GM19324 (cell line): ENCODE data around the gene KCNN3.
"Not testable (repeated sequence)": the region's sequence is repeated elsewhere in the genome, so short reads cannot be mapped to it uniquely, and the experiment has no call there.

Experiments used
- ATAC-seq: cut with Tn5 transposase; IDR thresholded peaks from one replicate; pipeline ENCODE4 v1.9.1; 2021; ENCODE audit warnings: mild to moderate bottlenecking, moderate library complexity; ENCODE audit not compliant: unreplicated experiment, low FRiP score

Gene KCNN3

DNA sequence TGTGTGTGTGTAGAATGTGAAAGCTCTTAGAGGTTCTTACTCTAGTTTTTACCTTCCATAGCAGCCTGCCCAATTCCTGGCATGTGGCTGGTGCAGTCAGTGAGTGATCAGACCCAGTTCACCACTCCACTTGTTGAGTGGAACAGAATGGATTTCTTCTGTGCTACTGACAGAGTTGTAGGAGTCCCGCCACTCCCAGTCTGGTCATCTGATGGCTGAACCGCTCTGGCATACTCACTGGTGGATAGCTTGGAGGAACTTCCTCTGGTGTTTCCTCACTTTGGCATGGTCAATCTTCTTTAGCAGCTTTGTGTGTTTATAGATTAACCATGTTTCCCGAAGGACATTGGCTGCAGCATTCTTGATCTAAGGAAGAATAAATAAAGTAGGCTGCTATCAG, 155.4 kb downstream of the KCNN3 start:
- no peak for ATAC-seq

DNA sequence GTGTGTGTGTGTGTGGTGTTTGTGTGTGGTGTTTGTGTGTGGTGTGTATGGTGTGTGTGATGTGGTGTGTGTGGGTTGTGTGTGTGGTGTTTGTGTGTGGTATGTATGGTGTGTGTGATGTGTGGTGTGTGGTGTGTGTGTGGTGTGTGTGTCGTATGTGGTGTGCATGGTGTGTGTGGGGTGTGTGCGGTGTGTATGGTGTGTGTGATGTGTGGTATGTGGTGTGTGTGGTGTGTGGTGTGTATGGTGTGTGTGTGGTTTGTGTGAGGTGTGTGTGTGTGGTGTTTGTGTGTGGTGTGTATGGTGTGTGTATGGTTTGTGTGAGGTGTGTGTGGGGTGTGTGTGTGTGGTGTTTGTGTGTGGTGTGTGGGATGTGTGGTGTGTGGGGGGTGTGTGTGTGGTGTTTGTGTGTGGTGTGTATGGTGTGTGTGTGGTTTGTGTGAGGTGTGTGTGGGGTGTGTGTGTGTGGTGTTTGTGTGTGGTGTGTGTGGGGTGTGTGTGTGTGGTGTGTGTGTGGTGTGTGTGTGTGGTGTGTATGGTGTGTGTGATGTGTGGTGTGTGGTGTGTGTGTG, 155.9 kb downstream of the KCNN3 start:
- no peak for ATAC-seq

DNA sequence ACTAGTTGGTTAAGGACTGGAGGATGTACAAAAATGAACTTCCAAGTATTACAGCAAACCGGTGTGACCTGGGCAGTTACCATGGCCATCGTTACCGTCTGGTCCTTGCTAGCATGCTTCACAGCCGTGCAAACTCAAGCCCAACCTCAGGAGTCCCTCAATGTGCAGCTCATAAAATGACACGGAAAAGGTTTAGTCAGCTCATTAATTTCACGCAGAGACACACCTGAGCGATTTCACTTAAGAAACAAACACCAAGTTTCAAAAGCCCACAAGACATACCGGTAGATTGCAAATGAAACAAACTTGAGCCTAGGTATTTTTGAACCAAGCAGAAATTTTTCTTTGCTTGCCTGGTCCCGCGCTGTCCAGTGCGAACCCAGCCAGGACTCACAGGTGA, 157.1 kb downstream of the KCNN3 start:
- no peak for ATAC-seq

DNA sequence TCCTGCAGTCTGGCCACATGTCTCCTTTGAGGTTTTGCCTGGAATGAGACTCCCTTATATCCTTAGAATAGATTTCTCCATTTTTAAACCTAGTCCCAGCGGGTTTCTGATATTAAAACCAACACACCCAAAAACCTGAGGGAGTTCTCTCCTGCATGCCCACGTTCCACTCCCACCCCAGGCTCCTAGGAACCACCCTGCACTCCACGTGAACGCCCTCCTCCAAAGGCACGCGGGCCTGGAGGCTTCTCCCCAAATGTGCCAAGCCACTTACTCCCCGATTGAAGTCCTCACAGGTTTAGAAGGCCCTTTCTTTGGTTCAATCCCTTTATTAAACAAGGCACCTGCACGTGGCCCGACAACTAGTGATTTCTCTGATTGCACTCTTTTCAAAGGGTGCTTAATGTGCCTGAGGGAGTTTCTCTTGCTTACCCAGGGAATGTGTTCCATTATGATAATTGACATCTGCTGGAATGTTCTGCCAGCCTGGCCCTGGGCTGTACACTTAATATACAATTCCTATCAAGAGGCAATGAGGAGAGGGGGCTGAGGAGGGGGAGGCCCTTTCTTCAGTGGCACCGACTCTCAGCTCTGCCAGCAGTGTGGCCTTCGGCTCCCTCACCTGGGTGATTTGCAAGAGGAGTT, 157.8 kb downstream of the KCNN3 start:
- ATAC-seq, result no peak

DNA sequence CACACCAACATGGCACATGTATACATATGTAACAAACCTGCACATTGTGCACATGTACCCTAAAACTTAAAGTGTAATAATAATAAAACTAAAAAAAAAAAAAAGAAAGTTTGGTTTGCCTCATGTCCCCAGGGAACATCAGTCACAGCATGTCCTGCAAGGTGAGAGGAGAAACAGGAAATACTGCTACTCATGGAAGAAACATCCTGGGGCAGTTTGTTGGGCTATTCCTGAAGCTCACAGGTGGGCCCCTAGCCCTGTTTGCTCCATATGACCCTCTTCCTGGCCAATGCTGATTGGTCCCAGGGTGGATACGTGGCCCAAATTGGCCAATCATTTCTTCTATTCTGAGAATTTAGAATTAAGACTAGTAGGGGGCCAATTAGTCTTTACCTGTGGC, 158.7 kb downstream of the KCNN3 start:
- ATAC-seq, result no peak

DNA sequence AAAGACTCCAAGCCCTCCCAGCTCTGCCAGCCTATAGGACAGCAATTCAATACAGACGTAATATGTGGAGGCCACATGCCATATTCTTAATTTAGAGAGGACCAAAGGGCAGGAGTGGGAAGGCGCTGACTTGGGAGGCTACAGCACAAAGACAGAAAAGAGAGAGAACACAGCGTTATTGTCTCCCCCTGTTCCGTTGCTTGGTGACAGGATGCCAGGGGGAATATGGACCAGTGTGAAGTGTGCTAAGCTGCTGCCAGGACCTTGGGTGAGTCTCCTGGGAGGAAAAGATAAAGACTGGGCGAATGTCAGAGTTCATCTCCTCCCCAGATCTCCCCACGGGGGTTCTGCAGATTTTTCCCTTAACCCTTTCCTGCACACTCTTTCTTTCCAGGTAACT, 160.0 kb downstream of the KCNN3 start:
- no peak for ATAC-seq

DNA sequence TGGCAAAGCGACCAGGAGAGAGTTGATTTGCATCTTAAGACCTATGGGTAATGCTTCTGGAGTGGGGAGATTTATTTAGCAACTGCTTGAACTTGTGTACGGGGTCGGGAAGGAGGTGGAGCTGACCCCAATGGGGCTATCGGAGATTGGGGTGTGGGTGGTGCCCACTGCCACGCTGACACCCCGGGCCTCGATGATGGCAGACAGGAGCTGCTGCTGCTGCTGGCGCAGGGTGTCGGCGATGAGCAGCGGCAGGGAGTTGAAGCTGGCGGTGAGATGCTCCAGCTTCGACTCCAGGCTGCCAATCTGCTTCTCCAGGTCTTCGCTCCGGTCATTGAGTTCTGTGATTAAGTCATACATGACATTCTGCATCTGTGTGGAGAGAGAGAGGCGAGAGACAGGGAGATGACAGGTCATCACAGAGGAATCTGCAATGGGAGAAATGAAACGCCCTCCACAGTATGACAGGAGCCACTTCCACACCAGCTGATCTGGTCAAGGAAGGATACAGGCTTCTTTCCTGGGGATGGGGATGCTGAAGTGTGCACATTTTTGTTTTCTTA, 162.1 kb downstream of the KCNN3 start:
- ATAC-seq, result no peak

DNA sequence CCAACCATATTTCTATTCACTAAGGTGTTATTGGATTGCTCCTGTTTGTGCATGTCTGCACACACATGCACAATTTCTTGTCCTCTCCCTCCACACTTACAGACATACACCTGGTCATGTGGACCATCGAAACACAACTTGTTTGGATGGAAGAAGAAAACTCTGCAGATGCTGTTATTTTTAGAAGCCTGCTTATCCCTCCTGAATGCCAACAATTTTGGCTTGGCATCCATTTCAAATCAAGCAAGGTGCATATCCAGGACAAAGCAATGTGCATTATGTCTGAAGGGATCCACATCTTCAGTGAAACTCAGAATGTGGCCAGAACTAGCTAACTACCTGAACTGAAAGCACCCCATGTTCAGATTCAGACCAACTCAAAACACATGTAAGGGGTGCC, 163.2 kb downstream of the KCNN3 start:
- ATAC-seq, result no peak

DNA sequence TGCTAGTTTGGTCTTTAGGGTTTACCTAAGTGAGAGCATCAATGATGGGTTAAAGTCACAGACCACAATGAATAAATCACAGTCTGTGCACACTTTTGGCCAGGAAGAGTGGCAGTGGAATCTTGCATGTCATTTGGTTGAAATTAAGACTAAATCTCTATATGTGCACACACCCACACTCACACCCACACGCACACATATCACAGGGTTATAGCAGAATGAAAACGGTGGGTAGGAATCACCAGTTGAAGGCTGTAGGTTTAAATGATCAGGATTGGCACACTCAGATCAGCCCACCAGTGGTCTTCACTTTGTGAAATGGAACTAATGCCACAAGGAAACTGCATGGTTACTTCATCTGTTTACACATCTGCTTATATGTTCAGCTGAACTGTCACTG, 164.5 kb downstream of the KCNN3 start:
- no peak for ATAC-seq

DNA sequence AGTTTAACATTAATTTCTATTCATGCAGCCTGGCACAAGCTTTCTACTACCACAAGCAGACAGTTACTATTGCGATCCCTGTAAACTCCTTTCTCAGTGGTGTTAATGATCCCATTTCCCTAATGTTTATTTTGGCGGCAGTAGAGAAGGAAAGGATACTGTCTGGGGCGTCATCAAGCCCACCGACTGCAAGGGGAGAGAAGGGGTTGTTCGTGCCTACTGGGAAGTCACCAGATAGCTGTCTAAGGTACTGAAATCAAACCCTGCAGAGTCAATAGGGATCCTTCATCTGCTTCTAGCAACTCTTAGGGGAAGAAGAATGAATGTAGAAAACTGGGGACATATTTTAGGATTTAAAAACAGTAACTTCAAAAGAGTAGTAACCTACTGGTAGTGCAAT, 166.9 kb downstream of the KCNN3 start:
- ATAC-seq, result no peak

DNA sequence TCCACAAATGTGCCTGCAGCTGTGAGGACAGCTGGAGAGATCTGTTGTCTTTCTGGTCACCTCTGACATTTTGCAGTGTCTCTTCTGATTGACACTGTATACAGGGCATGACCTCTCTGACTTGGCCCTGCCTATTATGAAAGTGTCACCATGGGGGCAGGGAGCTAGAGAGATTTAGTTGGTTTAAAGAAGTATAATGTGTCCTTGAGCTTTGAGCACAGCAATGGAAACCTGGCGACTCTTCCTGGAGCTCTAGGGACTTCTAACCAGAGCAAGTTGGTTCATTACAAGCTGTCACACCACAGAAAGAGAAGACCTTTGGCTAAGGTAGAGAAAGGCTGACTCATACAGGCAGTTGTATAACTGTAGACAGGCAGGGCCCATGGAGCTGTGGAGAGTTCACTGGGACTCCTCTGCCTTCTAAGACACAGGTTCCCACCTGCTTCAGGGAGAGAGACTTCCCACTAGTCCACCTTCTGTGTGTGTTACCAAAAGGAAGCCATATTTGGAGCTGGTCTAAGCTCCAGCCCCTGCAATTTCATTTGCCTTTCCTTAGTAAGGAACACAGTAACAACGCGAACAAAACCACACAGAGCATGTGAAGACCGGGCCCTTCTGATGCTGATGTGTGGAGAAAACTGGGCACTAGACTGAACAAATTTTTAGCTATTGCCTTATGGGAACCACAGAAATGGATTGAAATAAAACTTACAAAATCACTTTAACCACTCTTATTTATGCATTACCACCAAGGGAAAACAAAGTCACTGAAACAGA, 171.6 kb downstream of the KCNN3 start:
- no peak for ATAC-seq

DNA sequence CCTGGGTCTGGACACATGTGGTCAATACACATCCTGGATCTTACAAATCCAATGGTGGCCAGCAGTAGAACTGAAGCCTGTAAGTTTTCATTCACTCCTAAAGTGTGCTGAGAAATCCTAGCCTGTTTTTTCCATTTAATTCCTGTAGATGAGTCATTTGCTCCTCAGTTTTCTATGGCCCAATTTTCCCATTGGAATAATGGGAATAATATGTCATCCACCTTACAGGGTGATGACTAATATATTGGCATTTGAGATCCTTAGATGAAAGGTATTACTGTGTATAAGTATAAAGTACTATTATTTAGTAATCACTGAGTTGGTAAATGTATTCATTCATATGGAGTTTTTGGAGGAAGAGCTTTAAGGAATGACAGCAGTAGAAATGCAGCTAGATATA, 172.4 kb downstream of the KCNN3 start:
- no peak for ATAC-seq

DNA sequence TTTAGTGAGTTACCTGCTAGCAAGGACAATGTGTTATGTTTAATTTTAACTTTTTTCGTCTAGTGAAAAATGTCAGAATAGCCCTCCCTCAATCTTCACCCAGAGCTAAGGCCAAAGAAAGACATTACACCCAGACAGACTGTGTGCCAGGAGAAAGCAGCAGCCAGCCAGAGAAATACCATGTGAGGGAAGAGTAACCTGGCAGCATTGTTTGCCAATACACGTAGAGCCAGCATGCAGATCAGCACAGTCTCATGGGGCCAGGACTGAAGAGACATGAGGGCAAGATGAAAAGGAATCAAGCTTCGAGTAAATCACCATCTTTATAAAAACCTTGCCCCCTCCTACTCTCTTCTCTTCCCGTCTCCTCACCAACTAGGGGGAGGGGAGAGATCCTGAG, 173.6 kb downstream of the KCNN3 start:
- no peak for ATAC-seq

DNA sequence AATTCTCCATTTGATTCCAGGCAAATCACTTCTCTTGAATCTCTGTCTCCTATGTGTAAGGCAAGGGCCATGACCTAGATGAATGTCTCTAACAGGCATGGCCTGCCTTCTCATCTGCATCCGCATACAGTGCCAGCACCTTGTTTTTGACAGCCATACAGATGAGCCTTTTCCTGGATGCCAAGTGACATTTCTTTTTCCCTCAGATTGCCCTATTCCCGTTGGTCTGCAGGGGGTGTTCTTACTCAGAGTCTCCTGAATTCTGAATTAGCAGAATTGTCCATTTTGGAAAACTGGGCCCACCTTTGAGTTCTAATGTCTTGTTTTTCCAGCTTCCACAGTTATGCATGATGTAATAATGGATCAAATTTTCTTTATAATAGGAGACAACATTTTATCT, 174.1 kb downstream of the KCNN3 start:
- no peak for ATAC-seq

DNA sequence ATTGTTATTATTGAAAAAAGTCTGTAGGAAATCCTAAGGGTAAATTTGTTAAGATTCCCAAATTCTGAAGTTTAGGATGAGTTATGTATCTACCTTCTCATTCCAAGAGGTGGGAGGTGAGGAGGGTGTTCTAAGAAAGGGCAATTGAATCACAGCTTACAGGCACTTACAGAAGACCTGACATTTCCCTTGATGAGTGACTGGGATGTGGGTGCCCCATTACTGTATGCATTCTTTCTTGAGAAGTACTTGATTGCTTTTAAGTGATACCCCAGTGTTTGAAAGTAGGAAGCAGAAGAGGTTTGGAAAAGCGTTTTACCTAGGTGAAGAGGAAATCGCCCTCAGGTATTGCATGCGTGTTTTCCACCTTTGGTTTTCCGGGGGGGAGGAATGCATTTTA, 175.1 kb downstream of the KCNN3 start:
- ATAC-seq, result no peak

DNA sequence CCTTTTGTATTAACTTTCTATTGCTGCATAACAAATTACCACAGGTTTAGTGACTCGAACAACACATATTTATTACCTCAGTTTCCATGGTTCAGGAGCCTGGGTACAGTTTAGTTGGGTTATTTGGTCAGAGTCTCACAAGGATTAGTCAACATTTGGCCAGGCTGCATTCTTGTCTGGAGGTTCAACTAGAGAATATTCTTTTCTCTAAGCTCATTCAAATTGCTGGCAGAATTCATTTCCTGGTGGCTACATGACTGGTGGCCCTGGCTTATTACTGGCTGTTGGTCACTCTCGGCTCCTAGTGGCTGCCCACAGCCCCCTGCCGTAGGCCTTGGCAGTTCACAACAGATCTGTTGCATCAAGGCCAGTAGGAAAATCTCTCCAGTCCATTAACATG, 181.0 kb downstream of the KCNN3 start:
- ATAC-seq, result no peak

DNA sequence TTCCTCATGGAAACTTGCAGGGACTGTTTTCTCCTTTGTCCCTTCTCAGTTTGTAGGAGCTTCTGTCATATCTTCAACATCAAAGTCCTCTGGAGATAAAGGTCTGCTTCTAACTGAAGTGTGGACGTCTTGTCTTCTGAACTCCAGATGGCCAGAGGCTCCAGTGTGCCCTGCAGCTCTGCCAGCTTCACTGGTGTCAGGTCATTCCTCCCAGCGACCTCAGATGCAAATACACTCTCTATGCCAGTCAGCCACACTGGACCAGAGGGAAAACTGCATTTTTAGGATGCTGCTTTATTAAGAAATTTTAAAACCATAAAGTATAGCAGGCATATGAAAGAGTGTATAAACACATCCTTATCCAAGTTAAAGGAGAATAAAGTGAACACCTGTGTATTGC, 183.6 kb downstream of the KCNN3 start:
- no peak for ATAC-seq

DNA sequence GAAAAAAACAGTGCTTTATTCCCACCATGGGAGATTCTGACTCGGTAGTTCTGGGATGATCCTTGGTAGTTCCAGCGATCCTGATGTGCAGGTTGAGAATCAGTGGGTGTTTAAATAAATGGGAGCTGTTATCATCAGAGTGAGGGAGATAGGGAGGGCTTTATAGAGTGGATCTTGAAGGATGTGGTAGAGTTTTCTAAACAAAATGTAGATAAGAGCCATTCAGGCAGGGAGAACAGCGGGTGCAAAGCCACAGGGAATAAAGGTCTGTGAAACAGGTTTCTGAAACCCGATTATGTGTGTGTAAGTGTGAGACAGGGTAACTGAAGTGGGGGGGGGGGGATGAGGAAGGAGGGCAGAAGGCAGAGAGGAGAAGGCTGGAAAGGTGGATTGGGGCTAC, 186.3 kb downstream of the KCNN3 start:
- ATAC-seq, result no peak

DNA sequence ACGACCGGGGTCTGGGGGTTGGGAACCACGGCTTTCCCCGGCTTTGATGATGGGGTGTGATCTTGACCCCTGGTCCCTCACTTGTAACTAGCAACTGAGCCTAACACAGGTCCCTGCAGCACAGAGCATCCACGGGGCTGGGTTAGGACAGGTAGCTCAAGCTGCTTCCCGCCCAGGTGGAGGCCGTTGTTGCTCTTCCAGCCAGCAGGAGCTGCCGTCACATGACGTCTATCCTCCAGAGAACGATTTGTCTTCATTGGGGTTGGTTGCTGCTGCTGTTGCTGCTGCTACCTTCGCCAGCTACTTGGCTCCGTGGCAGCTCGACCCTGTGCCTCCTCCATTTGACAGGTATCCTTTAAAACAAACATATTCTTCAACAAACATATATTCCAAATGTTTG, 187.8 kb downstream of the KCNN3 start:
- ATAC-seq, result no peak

DNA sequence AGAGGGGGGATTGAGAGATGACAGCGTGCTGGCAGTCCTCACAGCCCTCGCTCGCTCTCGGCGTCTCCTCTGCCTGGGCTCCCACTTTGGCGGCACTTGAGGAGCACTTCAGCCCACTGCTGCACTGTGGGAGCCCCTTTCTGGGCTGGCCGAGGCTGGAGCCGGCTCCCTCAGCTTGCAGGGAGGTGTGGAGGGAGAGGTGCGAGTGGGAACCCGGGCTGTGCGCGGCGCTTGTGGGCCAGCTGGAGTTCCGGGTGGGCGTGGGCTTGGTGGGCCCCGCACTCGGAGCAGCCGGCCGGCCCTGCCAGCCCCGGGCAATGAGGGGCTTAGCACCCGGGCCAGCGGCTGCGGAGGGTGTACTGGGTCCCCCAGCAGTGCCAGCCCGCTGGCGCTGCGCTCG, 192.2 kb downstream of the KCNN3 start:
- ATAC-seq, result not testable (repeated sequence)

DNA sequence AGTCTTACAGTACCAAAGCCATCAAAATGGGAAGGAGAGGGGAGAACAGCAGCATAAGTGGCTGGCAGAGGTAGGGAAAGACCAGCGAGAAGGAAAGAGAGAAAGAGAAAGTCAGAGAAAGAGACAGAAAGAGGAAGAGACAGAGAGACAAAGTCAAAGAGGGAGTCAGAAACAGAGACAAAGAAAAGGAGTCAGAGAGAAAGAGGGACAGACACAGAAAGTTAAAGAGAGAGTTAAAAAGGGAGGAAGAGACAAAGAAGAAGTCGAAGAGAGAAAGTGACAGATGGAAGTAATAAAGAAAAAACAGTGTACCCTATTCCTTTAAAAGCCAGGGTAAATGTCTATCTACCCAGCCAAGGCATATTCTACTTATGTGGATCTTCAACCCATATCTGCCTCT, 193.2 kb downstream of the KCNN3 start:
- not testable (repeated sequence) for ATAC-seq

DNA sequence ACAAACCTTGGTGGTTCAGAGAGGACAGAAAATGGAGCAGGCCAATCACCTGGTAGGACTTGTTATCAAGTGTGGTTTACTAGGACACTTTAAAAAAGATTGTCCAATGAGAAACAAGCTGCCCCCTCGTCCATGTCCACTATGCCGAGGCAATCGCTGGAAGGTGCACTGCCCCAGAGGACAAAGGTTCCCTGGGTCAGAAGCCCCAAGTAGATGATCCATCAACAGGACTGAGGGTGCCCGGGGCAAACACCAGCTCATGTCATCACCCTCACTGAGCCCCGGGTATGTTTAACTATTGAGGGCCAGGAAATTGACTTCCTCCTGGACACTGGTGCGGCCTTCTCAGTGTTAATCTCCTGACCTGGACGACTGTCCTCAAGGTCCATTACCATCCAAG, 195.6 kb downstream of the KCNN3 start:
- not testable (repeated sequence) for ATAC-seq
